HG03558 (cell line): Measurements from ENCODE around the gene BZW2.

Experiments used
- ATAC-seq: cut with Tn5 transposase; IDR thresholded peaks from one replicate; pipeline ENCODE4 v1.9.1; 2021; ENCODE audit warnings: moderate number of reproducible peaks; ENCODE audit not compliant: unreplicated experiment; ENCODE audit errors: extremely low read depth

BZW2 gene

DNA sequence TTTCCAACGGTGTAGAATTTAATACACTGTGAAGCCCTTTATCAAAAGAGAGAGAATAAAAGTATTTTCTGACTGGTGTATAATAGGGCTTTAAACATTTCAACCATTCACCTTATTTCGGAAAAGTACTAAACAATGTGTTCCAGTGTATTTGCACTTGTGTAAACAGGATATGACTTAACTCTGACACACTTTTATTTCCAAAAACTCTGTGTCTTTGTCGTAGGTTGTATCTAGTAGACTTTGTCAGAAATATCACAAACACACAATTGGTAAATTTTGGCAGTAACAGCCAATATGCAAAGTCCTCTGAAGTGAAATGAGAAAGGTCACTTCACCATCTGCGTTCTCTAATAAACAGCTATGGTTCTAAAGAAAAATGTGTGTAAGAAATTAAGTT is 97.3 kb downstream of the BZW2 start:
- no peak for ATAC-seq

DNA sequence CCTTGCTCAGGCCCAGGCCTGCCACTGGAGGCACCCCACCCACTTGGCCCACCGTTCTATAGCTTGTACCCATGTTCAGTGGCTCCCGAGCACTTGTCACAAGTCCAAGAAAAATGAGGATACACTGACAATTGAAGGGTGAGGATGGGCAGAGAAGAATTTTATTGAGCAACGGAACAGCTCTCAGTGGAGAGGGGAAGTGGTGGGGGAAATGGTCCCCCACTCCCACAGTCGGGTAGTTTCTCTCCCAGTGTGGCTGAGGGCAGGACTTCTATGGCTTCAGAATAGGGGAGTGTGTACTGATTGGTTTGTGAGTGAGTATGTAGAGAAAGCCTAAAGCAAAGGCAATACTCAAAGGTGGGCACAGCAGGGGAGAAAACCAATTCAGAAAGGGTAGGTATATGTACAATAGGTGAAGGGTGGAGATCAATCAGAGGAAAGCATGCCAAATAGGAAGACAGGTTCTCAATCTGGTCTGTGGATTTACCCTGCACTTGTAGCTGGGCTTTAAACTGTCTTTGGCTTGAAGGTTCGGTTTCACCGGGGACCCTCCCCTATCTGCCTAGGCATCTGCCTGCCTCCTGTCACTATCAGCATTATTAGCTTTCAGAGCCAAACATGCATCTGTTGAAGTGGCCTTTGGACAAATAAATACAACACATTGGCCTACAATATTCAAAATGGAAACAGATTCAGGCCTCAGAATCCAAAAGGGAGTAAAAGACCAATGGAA is 98.7 kb downstream of the BZW2 start:
- no peak for ATAC-seq

DNA sequence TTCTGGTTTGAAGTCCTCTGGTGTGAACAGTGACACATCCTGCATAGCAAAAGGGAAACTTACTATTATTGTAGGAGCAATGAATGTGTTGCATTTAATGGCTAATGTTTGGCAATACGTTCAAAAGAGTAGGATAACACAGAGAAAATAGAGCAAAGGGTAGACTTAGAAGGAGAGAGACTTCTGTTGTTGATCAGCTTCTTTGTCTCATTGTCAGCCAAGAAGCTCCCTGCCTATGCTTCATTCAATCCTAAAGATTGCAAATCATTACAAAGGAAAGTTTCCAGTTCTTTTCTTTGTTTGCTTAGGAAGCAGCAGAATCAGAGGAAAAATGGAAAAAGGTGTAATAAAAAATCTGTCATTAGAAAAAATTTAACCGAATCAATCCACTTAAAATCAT is 99.7 kb downstream of the BZW2 start:
- ATAC-seq = no peak

DNA sequence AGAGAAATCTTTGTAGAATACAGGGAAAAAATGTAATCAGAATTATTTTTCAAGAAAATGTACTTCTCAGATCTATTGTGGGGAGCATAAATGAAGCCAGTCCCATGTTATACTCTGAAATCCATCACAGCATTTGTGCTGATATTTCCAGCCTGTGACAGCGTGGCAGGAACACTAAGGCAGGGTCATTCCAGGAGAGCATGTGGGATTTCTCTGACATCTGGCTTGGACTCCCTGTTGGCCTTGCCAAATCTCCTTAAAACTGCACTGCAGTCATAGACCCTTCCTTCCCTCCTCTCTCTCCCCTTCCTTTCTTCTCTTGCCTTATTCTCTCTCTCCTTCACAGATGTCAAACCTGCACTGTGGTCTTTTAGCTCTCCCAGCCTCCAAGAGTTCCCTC is 101.1 kb downstream of the BZW2 start:
- ATAC-seq = no peak

DNA sequence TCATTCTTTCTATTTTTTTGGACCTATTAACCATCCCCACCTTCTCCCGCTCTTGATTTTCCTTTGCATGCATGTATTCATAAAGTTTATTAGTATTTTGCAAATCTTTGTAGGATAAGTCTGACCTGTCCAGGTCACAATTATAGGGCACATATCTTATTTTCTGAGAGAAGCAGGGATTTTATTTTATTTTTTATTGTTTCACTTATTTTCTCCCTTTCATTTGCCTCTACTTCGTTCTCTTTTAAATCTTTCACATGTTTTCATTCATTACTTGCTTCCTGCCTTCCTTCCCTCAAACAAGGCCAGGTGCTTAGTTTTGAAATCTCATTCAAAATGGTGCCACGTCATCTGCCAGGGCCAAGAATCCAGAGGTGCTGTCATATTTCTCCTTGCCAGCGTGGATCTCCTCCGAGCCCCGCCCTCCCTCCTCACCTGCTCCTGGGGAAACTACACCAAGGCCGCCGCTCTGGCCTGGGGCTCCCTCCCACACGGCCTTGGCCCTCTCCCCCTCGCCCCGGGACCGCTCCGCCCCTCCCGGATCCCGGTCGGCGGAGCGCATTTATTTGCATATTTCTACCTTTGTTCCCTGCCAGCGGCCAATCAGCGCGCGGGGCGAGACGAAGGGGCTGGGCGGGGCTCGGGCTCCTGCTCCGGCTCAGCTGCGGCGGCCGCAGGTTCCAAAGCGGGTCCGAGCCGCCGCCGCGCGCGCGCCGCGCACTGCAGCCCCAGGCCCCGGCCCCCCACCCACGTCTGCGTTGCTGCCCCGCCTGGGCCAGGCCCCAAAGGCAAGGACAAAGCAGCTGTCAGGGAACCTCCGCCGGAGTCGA is 107.3 kb downstream of the BZW2 start, which contains the start of gene TSPAN13:
Gene TSPAN13, plus strand, starts transcription at position 654 of the 830 bp plus-strand sequence. CDS start 213 bp downstream, outside the sequence.
- ATAC-seq = no peak

DNA sequence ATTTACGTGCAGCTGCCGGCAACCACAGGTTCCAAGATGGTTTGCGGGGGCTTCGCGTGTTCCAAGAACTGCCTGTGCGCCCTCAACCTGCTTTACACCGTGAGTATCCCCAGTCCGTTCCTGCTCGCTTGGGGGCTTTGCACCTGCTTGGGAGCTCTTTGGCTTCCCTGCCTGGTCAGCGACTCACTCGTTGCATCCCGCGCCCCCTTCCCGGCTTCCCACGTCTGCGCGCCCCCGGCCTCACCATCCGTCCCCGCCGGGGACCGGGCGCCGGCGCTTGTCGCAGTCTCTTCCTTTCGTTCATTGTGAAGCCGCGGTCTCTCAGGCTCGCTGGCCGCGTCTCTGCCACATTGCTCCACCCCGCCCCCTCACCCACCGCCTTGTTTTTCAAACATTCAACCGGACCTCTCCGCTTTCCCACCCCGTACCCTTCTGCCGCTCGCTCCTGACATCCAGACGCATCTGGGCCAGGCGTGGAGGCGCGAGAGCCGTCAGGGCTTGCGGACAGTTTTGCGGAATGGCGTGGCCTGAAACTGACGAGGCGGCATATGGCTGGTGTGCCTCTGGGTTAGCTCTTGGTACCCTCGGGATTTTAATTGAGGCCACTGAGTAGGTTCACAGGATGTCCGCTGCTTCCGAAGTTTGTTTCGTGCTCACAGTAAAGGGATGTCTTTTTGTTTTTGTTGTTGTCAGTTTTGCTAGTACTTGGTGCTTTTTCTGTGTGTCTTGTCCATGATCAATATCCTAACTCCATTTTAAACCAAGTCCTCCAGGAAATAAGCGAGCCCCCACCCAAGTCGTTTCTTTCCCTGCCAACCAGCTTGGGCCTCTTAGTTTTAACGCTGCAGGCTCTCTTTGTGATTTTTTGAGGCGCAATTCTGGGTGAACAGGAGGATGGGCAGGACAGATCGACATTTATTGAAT is 108.2 kb downstream of the BZW2 start:
- ATAC-seq = no peak

DNA sequence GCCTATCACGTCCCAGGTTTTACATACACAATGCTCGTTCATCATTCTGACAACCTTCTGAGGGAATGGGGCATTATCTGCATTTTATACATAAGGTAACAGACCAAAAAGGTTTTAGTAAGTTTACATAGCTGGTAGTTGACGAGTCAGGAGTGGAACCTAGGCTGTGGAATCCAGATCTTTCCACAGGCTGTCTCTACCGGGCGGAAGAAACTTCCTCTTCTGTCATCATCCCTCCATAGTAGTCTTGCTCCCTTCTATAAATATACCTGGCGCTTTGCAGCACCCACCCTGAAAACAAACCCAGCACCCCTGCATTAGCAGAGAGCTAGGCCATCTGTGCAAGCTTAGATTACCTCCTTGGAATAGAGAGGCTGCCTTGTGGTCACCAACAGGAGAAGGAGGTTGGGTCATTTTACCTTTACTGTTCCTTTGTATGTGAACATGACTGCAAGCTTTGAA is 108.9 kb downstream of the BZW2 start:
- ATAC-seq = no peak

DNA sequence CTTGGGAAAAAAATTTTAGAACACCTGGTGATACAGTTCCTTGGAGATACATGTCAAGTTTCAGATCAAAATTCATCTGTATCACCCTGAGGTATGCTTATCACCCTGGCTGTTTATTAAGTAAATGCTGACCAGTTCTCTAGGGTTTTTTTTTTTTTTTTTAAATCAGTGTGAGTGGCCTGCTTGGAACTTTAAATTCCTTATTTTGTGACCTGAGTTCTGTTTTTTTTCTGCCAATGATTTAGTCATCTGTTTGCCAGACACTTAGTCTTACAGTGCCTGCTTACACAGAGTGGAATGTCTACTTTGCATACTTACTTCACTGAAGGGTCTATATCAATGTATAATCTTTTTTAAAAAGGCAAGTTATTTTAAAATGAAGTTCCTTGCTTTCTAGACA is 109.4 kb downstream of the BZW2 start:
- no peak for ATAC-seq
